ENCODE measurements around the gene SIRT1. TPM values are rescaled to one million over a fixed set of nuclear protein-coding genes. Genes with fewer than 3 reads are reported as not detected.
A peak's percentile ranks its signal among the peaks of the same experiment; 100 is the strongest.

The SIRT1 gene
- total RNA-seq, 1 experiment from 2014 or later, result 83.8 TPM

DNA sequence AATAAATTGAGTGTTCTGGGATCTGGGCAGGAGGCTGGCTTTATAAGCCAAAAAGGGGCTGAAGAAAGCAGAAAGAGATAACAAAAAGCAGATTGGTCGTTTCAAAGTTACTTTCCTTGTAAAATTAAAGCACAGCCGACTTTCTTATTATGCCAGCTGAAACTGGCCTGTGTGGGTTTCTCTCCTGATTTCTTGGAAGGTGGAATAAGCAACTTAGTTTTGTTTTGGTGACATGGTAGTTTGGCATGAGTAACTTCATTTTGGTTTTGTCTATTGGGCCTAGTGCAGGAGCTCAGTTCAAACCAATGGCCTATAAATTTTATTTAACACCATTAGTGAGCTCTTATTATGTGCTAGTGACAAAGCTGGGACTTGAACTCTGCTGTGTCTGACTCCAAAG, 33.3 kb upstream of the SIRT1 start:
- Histone ChIP-seq H4K20me1 (ENCODE audit: control insufficient read depth, insufficient read depth, insufficient read length) (no peaks in the 10 kb centered on the region), H3K79me1 (ENCODE audit: insufficient read depth, low read depth, low read length, poor library complexity, severe bottlenecking) (no peaks in the 10 kb centered on the region), H2BK12ac (ENCODE audit: insufficient read length, low read depth, low read length) (no peak overlapping the region), H2AFZ (ENCODE audit: low read length) (no peak overlapping the region), H3K9ac (ENCODE audit: extremely low read depth, insufficient read length, low read length) (no peak overlapping the region), H4K5ac (ENCODE audit: insufficient read length, low read depth, low read length) (no peak overlapping the region), H3T11ph (ENCODE audit: low read length) (no peak overlapping the region), H2BK120ac (ENCODE audit: low read depth, low read length, poor library complexity, severe bottlenecking) (no peak overlapping the region), H2BK5ac (ENCODE audit: insufficient read length, low read length) (no peak overlapping the region), H3K23me2 (ENCODE audit: insufficient read length, low read depth, low read length, poor library complexity, severe bottlenecking) (peaks cover 3% of the 10 kb centered on the region), H3K4me1 (ENCODE audit: insufficient read depth, low read length) (no peaks in the 10 kb centered on the region), H4K91ac (ENCODE audit: insufficient read length, low read depth, low read length) (no peak overlapping the region), H3K27me3 (ENCODE audit: insufficient read depth, low read length) (no peaks in the 10 kb centered on the region; the same call in 1 of the 2 replicates), H3K79me2 (ENCODE audit: insufficient read depth, low read length) (no peaks in the 10 kb centered on the region), H3K56ac (ENCODE audit: insufficient read length, low read depth, low read length) (no peak overlapping the region), H3K18ac (ENCODE audit: insufficient read length, low read depth, low read length) (no peak overlapping the region), H4K8ac (replicated peaks; ENCODE audit: insufficient read length, low read depth, low read length) (no peak overlapping the region), H2AK5ac (ENCODE audit: insufficient read length, low read length) (no peak overlapping the region), H3K27ac (ENCODE audit: insufficient read length, low read depth, low read length) (no peak overlapping the region), H2BK20ac (ENCODE audit: low read depth, low read length, poor library complexity, severe bottlenecking) (no peak overlapping the region), H2BK15ac (ENCODE audit: low read depth, low read length) (no peak overlapping the region), H3K4me2 (ENCODE audit: insufficient read depth, insufficient read length, low read length) (no peak overlapping the region), H3K23ac (ENCODE audit: insufficient read length, low read depth, low read length) (no peak overlapping the region), H3K14ac (ENCODE audit: insufficient read depth, low read length) (no peak overlapping the region), H3K4ac (ENCODE audit: low read depth, low read length) (no peak overlapping the region), H3K9me3 (ENCODE audit: control insufficient read depth, low read depth, low read length) (no peaks in the 10 kb centered on the region)
- WGBS (ENCODE audit: extremely low coverage, insufficient read length, low lambda C conversion rate), result no CpG with 5 or more reads among the region's 2 CpGs
- TF ChIP-seq, protein P1, sequence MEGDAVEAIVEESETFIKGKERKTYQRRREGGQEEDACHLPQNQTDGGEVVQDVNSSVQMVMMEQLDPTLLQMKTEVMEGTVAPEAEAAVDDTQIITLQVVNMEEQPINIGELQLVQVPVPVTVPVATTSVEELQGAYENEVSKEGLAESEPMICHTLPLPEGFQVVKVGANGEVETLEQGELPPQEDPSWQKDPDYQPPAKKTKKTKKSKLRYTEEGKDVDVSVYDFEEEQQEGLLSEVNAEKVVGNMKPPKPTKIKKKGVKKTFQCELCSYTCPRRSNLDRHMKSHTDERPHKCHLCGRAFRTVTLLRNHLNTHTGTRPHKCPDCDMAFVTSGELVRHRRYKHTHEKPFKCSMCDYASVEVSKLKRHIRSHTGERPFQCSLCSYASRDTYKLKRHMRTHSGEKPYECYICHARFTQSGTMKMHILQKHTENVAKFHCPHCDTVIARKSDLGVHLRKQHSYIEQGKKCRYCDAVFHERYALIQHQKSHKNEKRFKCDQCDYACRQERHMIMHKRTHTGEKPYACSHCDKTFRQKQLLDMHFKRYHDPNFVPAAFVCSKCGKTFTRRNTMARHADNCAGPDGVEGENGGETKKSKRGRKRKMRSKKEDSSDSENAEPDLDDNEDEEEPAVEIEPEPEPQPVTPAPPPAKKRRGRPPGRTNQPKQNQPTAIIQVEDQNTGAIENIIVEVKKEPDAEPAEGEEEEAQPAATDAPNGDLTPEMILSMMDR (conservative IDR thresholded peaks at IDR 0.05), result no peak
- Mint-ChIP-seq H3K27me3 (ENCODE audit: low read depth) (no peaks in the 10 kb centered on the region; the same call in 1 of the 2 replicates), H3K4me3 (peak overlapping the region in 1 of 2 experiments; percentile 94; a peak in 2 of 5 replicates), H3K9me3 (no peaks in the 10 kb centered on the region; a peak in 1 of 5 replicates), H3K4me1 (peaks cover 4 to 11% of the 10 kb centered on the region in 2 experiments), H3K27ac (no peak overlapping the region), H3K36me3 (ENCODE audit: insufficient read depth in 1 of 3, low read depth in 3 of 3) (no peaks in the 10 kb centered on the region; a peak in 1 of 7 replicates)
- DNase-seq, result no peak
